ENCODE results near the gene WDR27.
"Not testable (repeated sequence)": the region's sequence is repeated elsewhere in the genome, so short reads cannot be mapped to it uniquely, and the experiment has no call there.

The WDR27 gene

GRCh38 chr6:169661391-169661756 is 40.5 kb downstream of the WDR27 start:
- no peak for DNase-seq (ENCODE audit: low spot score)

GRCh38 chr6:169660751-169661390 is 41.0 kb downstream of the WDR27 start:
- DNase-seq (ENCODE audit: low spot score), result no peak

GRCh38 chr6:169659820-169660610 is 41.8 kb downstream of the WDR27 start:
- DNase-seq (ENCODE audit: low spot score), result no peak

- no peak for DNase-seq (ENCODE audit: low spot score)
Measured at GRCh38 chr6:169657284-169657610, 44.6 kb downstream of the WDR27 start.

GRCh38 chr6:169656546-169657283 is 45.1 kb downstream of the WDR27 start:
- DNase-seq (ENCODE audit: low spot score), result no peak

- DNase-seq (ENCODE audit: low spot score), result peak; percentile 18
Measured at GRCh38 chr6:169654598-169655391, 47.0 kb downstream of the WDR27 start.

- DNase-seq (ENCODE audit: low spot score), result no peak
Measured at GRCh38 chr6:169653691-169654090, 48.1 kb downstream of the WDR27 start.

GRCh38 chr6:169652896-169653295 is 48.9 kb downstream of the WDR27 start:
- no peak for DNase-seq (ENCODE audit: low spot score)

GRCh38 chr6:169651498-169651897 is 50.3 kb downstream of the WDR27 start:
- DNase-seq (ENCODE audit: low spot score), result no peak

- DNase-seq (ENCODE audit: low spot score), result no peak
Measured at GRCh38 chr6:169650959-169651292, 50.9 kb downstream of the WDR27 start.

- DNase-seq (ENCODE audit: low spot score), result no peak
Measured at GRCh38 chr6:169650241-169650958, 51.4 kb downstream of the WDR27 start.

- no peak for DNase-seq (ENCODE audit: low spot score)
Measured at GRCh38 chr6:169648617-169649016, 53.2 kb downstream of the WDR27 start.

- DNase-seq (ENCODE audit: low spot score), result no peak
Measured at GRCh38 chr6:169648092-169648491, 53.7 kb downstream of the WDR27 start.

GRCh38 chr6:169647637-169648036 is 54.2 kb downstream of the WDR27 start:
- no peak for DNase-seq (ENCODE audit: low spot score)

GRCh38 chr6:169646906-169647567 is 54.8 kb downstream of the WDR27 start:
- no peak for DNase-seq (ENCODE audit: low spot score)

GRCh38 chr6:169645459-169645858 is 56.4 kb downstream of the WDR27 start:
- DNase-seq (ENCODE audit: low spot score), result not testable (repeated sequence)

- no peak for DNase-seq (ENCODE audit: low spot score)
Measured at GRCh38 chr6:169643521-169643920, 58.3 kb downstream of the WDR27 start.

GRCh38 chr6:169642455-169642854 is 59.4 kb downstream of the WDR27 start:
- no peak for DNase-seq (ENCODE audit: low spot score)

GRCh38 chr6:169641461-169642085 is 60.3 kb downstream of the WDR27 start:
- no peak for DNase-seq (ENCODE audit: low spot score)

- no peak for DNase-seq (ENCODE audit: low spot score)
Measured at GRCh38 chr6:169640983-169641382, 60.8 kb downstream of the WDR27 start.

GRCh38 chr6:169640351-169640852 is 61.4 kb downstream of the WDR27 start:
- no peak for DNase-seq (ENCODE audit: low spot score)

Measured in COLO829 (cell line).